ENCODE results near the gene TMEM94.

The TMEM94 gene

GRCh38 chr17:75535119-75535537 is 78.7 kb downstream of the TMEM94 start:
- Histone ChIP-seq H3K4me1 (ENCODE audit: control insufficient read depth, insufficient read depth, low read length) (no peaks in the 10 kb centered on the region), H3K27ac (ENCODE audit: extremely low read depth, low read depth, low read length) (no peak overlapping the region), H3K36me3 (ENCODE audit: control insufficient read depth in 2 of 2, insufficient read depth in 1 of 2, low read length in 2 of 2) (peaks cover 3 to 5% of the 10 kb centered on the region in 2 experiments; a peak in 2 of 3 replicates), H3K4me3 (ENCODE audit: low read depth, low read length) (no peak overlapping the region), H3K9me3 (ENCODE audit: control insufficient read depth, insufficient read depth, low read depth, low read length) (no peaks in the 10 kb centered on the region)
- ChIA-PET POLR2A (interaction anchor here (0.8 to 1.3 kb wide), 4 partner anchors 10 to 273 kb away, joined by 3 to 4 read pairs (median 3); partner anchors contain the start of genes GGA3, LLGL2 and MRPS7), CTCF (interaction anchor here (0.6 to 1.9 kb wide), 5 partner anchors 8 to 1534 kb away, joined by 3 to 6 read pairs (median 4); partner anchors contain the start of gene TSEN54)
- TF ChIP-seq ZBTB1 (tag by site-specific recombination; IDR thresholded peaks at IDR 0.05) (no peak), ZNF302 (tag by site-specific recombination; IDR thresholded peaks at IDR 0.05; ENCODE audit: low read depth) (no peak), EGR2 (tag by site-specific recombination; IDR thresholded peaks at IDR 0.05; ENCODE audit: low read depth) (peak; percentile 39; the same call in 1 of the 2 replicates)

- POLR2A ChIA-PET: interaction anchor here (0.6 to 1.3 kb wide), 3 partner anchors 11 to 186 kb away, joined by 3 to 4 read pairs (median 3); partner anchors contain the start of gene LLGL2
- no peak overlapping the region for H3K27ac ChIP-seq (ENCODE audit: extremely low read depth, low read depth, low read length)
- H3K9me3 ChIP-seq (ENCODE audit: control insufficient read depth, insufficient read depth, low read depth, low read length): no peaks in the 10 kb centered on the region
- TF ChIP-seq ZNF239 (tag by site-specific recombination; IDR thresholded peaks at IDR 0.05): no peak
- no peak for TF ChIP-seq ZNF184 (tag by site-specific recombination; IDR thresholded peaks at IDR 0.05)
- no peak for TF ChIP-seq REPIN1 (tag by site-specific recombination; IDR thresholded peaks at IDR 0.05; ENCODE audit: low read depth)
- TF ChIP-seq AEBP2 (tag by site-specific recombination; IDR thresholded peaks at IDR 0.05; ENCODE audit: borderline replicate concordance): no peak
- no peak for TF ChIP-seq ZNF664 (tag by site-specific recombination; IDR thresholded peaks at IDR 0.05)
- no peak for TF ChIP-seq SALL2 (tag by site-specific recombination; IDR thresholded peaks at IDR 0.05; ENCODE audit: borderline replicate concordance)
- TF ChIP-seq SCRT2 (tag by site-specific recombination; IDR thresholded peaks at IDR 0.05): no peak
- no peak for TF ChIP-seq KLF9 (tag by site-specific recombination; IDR thresholded peaks at IDR 0.05; ENCODE audit: low read depth)
- no peak for TF ChIP-seq ZNF510 (tag by site-specific recombination; IDR thresholded peaks at IDR 0.05; ENCODE audit: insufficient replicate concordance)
- peaks cover 3 to 5% of the 10 kb centered on the region in 2 experiments; a peak in 2 of 3 replicates for H3K36me3 ChIP-seq (ENCODE audit: control insufficient read depth in 2 of 2, insufficient read depth in 1 of 2, low read length in 2 of 2)
- no peaks in the 10 kb centered on the region for H3K4me1 ChIP-seq (ENCODE audit: control insufficient read depth, insufficient read depth, low read length)
- CTCF ChIA-PET: interaction anchor here (1.9 kb wide), 1 partner anchor 19 kb away, joined by 6 read pairs; the partner anchor contains the start of gene TSEN54
- no peak overlapping the region for H3K4me3 ChIP-seq (ENCODE audit: low read depth, low read length)
Measured at GRCh38 chr17:75535871-75536270, 79.4 kb downstream of the TMEM94 start.

GRCh38 chr17:75536366-75536765 is 79.9 kb downstream of the TMEM94 start:
- Histone ChIP-seq H3K4me1 (ENCODE audit: control insufficient read depth, insufficient read depth, low read length) (no peaks in the 10 kb centered on the region), H3K27ac (ENCODE audit: extremely low read depth, low read depth, low read length) (no peak overlapping the region), H3K9me3 (ENCODE audit: control insufficient read depth, insufficient read depth, low read depth, low read length) (no peaks in the 10 kb centered on the region), H3K36me3 (ENCODE audit: control insufficient read depth in 2 of 2, insufficient read depth in 1 of 2, low read length in 2 of 2) (peaks cover 3 to 5% of the 10 kb centered on the region in 2 experiments; a peak in 2 of 3 replicates), H3K4me3 (ENCODE audit: low read depth, low read length) (no peak overlapping the region)
- POLR2A ChIA-PET: no interaction called here
- CTCF ChIA-PET: no interaction called here
- TF ChIP-seq GLI2 (tag by site-specific recombination; IDR thresholded peaks at IDR 0.05; ENCODE audit: borderline replicate concordance, low read depth) (no peak), OSR2 (tag by site-specific recombination; IDR thresholded peaks at IDR 0.05) (no peak), ATF2 (tag by site-specific recombination; IDR thresholded peaks at IDR 0.05; ENCODE audit: low read depth) (no peak), ZNF175 (tag by site-specific recombination; IDR thresholded peaks at IDR 0.05) (no peak), SALL2 (tag by site-specific recombination; IDR thresholded peaks at IDR 0.05; ENCODE audit: borderline replicate concordance) (no peak), KLF16 (tag by site-specific recombination; IDR thresholded peaks at IDR 0.05) (no peak), ZNF366 (tag by site-specific recombination; conservative IDR thresholded peaks at IDR 0.05) (no peak), ZNF513 (tag by site-specific recombination; IDR thresholded peaks at IDR 0.05) (no peak), ZNF785 (tag by site-specific recombination; IDR thresholded peaks at IDR 0.05) (no peak), ZNF274 (IDR thresholded peaks at IDR 0.05; ENCODE audit: low read length) (no peak), ZNF274 (tag by site-specific recombination; IDR thresholded peaks at IDR 0.05; ENCODE audit: borderline replicate concordance) (no peak), ZNF169 (tag by site-specific recombination; IDR thresholded peaks at IDR 0.05) (no peak), ZBTB44 (tag by site-specific recombination; IDR thresholded peaks at IDR 0.05) (no peak), YY1 (tag by site-specific recombination; IDR thresholded peaks at IDR 0.05) (no peak), ZNF677 (tag by site-specific recombination; IDR thresholded peaks at IDR 0.05) (no peak)
